ENCODE data around the gene ZC3H12D. TPM values are rescaled to one million over a fixed set of nuclear protein-coding genes. Genes with fewer than 3 reads are reported as not detected.

The ZC3H12D gene
- total and polyA plus RNA-seq, 2 donors (not counting 1 experiment from before 2014, with no cell fraction given), result 63.1 to 190 TPM

GRCh38 chr6:149467265-149467664 lies 17.5 kb downstream of the ZC3H12D start:
- no peak for DNase-seq
- peak overlapping the region; percentile 61 for H3K9ac ChIP-seq (ENCODE audit: low read length)
- peaks cover 90% of the 10 kb centered on the region for H3K4me1 Mint-ChIP-seq
- H3K9me3 Mint-ChIP-seq (ENCODE audit: insufficient read depth), result no peaks in the 10 kb centered on the region
- ChIA-PET POLR2A (interaction anchor here (3.3 kb wide), 1 partner anchor 28 kb away, joined by 20 read pairs; no protein-coding TSS in a partner anchor), CTCF (interaction anchor here (1.0 to 4.0 kb wide), 7 partner anchors 15 to 889 kb away, joined by 3 to 38 read pairs (median 4); no protein-coding TSS in a partner anchor)
- peaks cover 0 to 13% (median 0%) of the 10 kb centered on the region in 3 donors for H3K9me3 ChIP-seq (ENCODE audit: control extremely low read depth in 1 of 3, control insufficient read depth in 2 of 3, insufficient read depth in 1 of 3, low read length in 2 of 3)
- H3K36me3 ChIP-seq (replicated peaks in 1 of 2; ENCODE audit: control extremely low read depth in 1 of 2, control insufficient read depth in 1 of 2, extremely low read depth in 1 of 2, insufficient read depth in 2 of 2, low read length in 1 of 2), result peaks cover 3 to 66% of the 10 kb centered on the region in 2 experiments
- ATAC-seq (ENCODE audit: low read depth), result no peak
- no peaks in the 10 kb centered on the region for H3K27me3 Mint-ChIP-seq
- H3K27me3 ChIP-seq (replicated peaks in 1 of 4; ENCODE audit: control extremely low read depth in 1 of 4, control insufficient read depth in 3 of 4, insufficient read depth in 4 of 4, low read length in 3 of 4), result no peaks in the 10 kb centered on the region
- TF ChIP-seq EZH2 (IDR thresholded peaks at IDR 0.05; ENCODE audit: borderline replicate concordance, insufficient read depth, low read depth, low read length, poor library complexity, severe bottlenecking), result no peak
- TF ChIP-seq CTCF (IDR thresholded peaks at IDR 0.05), result no peak
- 56% methylated on average over 3 of the region's 4 CpGs for whole genome bisulfite sequencing (ENCODE audit: insufficient coverage)
- H3K4me3 Mint-ChIP-seq, result peak overlapping the region; percentile 88
- peak overlapping the region in 1 of 5 experiments; percentile 67 for H3K4me3 ChIP-seq (ENCODE audit: control extremely low read depth in 1 of 5, extremely low read depth in 1 of 5, insufficient read depth in 1 of 5, low read depth in 2 of 5, low read length in 4 of 5)
- intact Hi-C loops (cut with micrococcal nuclease), result no loop called here
- peak overlapping the region; percentile 83 for H3K4me2 ChIP-seq (replicated peaks; ENCODE audit: low read depth, low read length, poor library complexity, severe bottlenecking)
- H2AFZ ChIP-seq (ENCODE audit: insufficient read depth, low read depth, low read length, poor library complexity, severe bottlenecking), result no peak overlapping the region
- peak overlapping the region; percentile 90 to 97 for H3K27ac ChIP-seq (ENCODE audit: low read length in 2 of 2)
- peaks cover 20% of the 10 kb centered on the region for H4K20me1 ChIP-seq (ENCODE audit: control insufficient read depth, insufficient read depth, low read length, poor library complexity, severe bottlenecking)
- H3K4me1 ChIP-seq (ENCODE audit: control insufficient read depth in 2 of 2, insufficient read depth in 2 of 2, low read length in 2 of 2), result peaks cover 87 to 94% of the 10 kb centered on the region in 2 donors
- peak overlapping the region; percentile 95 for H3K27ac Mint-ChIP-seq
- peaks cover 96% of the 10 kb centered on the region for H3K79me2 ChIP-seq (ENCODE audit: control insufficient read depth, insufficient read depth, low read length)

GRCh38 chr6:149464411-149464810 lies 20.4 kb downstream of the ZC3H12D start:
- H3K36me3 ChIP-seq (replicated peaks in 1 of 2; ENCODE audit: control extremely low read depth in 1 of 2, control insufficient read depth in 1 of 2, extremely low read depth in 1 of 2, insufficient read depth in 2 of 2, low read length in 1 of 2), result peaks cover 0 to 66% of the 10 kb centered on the region in 2 experiments
- peaks cover 68% of the 10 kb centered on the region for H3K4me1 Mint-ChIP-seq
- WGBS (ENCODE audit: insufficient coverage), result 100% methylated on average over 4 of the region's 8 CpGs
- no peaks in the 10 kb centered on the region for H3K27me3 Mint-ChIP-seq
- peak overlapping the region; percentile 92 for H3K27ac Mint-ChIP-seq
- H3K27me3 ChIP-seq (replicated peaks in 1 of 4; ENCODE audit: control extremely low read depth in 1 of 4, control insufficient read depth in 3 of 4, insufficient read depth in 4 of 4, low read length in 3 of 4), result no peaks in the 10 kb centered on the region
- peak overlapping the region; percentile 79 to 97 for H3K27ac ChIP-seq (ENCODE audit: low read length in 2 of 2)
- peak overlapping the region; percentile 76 for H3K4me3 Mint-ChIP-seq
- ChIA-PET CTCF (interaction anchor here (1.0 to 9.2 kb wide), 4 partner anchors 10 to 436 kb away, joined by 3 to 65 read pairs (median 5); no protein-coding TSS in a partner anchor), POLR2A (interaction anchor here (1.5 to 1.8 kb wide), 2 partner anchors 11 to 24 kb away, joined by 4 to 5 read pairs; no protein-coding TSS in a partner anchor)
- H3K9ac ChIP-seq (ENCODE audit: low read length), result no peak overlapping the region
- peaks cover 59 to 65% of the 10 kb centered on the region in 2 donors for H3K4me1 ChIP-seq (ENCODE audit: control insufficient read depth in 2 of 2, insufficient read depth in 2 of 2, low read length in 2 of 2)
- no peak for ATAC-seq (ENCODE audit: low read depth)
- no peak overlapping the region for H2AFZ ChIP-seq (ENCODE audit: insufficient read depth, low read depth, low read length, poor library complexity, severe bottlenecking)
- H3K9me3 ChIP-seq (ENCODE audit: control extremely low read depth in 1 of 3, control insufficient read depth in 2 of 3, insufficient read depth in 1 of 3, low read length in 2 of 3), result peaks cover 0 to 13% (median 0%) of the 10 kb centered on the region in 3 donors
- H3K9me3 Mint-ChIP-seq (ENCODE audit: insufficient read depth), result no peaks in the 10 kb centered on the region
- peak overlapping the region; percentile 68 for H3K4me2 ChIP-seq (replicated peaks; ENCODE audit: low read depth, low read length, poor library complexity, severe bottlenecking)
- DNase-seq, result no peak
- no peak overlapping the region for H3K4me3 ChIP-seq (ENCODE audit: control extremely low read depth in 1 of 5, extremely low read depth in 1 of 5, insufficient read depth in 1 of 5, low read depth in 2 of 5, low read length in 4 of 5)
- no peak for TF ChIP-seq EZH2 (IDR thresholded peaks at IDR 0.05; ENCODE audit: borderline replicate concordance, insufficient read depth, low read depth, low read length, poor library complexity, severe bottlenecking)
- no peak for TF ChIP-seq CTCF (IDR thresholded peaks at IDR 0.05)
- intact Hi-C loops (cut with micrococcal nuclease), result no loop called here
- H4K20me1 ChIP-seq (ENCODE audit: control insufficient read depth, insufficient read depth, low read length, poor library complexity, severe bottlenecking), result peaks cover 27% of the 10 kb centered on the region
- peaks cover 92% of the 10 kb centered on the region for H3K79me2 ChIP-seq (ENCODE audit: control insufficient read depth, insufficient read depth, low read length)

Measured in B cell (primary cell).